ENCODE results near the gene HNRNPH1.

Gene HNRNPH1

DNA sequence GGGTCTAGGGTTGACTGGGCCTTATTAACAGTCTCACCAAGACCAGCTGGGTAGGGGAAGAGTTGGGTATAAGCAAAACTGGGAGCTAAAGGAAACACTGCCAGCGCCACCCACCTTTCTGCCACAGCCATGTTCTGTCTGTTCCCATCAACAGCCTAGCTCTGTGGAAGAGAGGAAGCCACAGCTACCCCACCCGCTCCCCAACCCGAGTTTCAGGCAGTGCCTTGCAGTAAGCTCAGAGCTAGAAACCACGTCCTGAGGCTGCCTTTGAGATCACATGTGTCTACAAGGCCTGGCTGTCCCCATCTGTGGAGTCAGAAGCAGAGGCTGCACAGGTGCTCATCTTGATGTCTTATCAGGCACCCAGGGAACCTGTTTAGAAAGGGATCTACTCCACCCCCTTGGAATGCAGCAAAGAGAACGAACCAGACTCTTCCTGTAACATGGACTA lies 15.3 kb downstream of the HNRNPH1 start:
- Histone ChIP-seq H3K36me3 (ENCODE audit: control insufficient read depth, insufficient read depth, low read length) (peaks cover 52% of the 10 kb centered on the region), H3K4me1 (ENCODE audit: control insufficient read depth, insufficient read depth, low read length) (no peaks in the 10 kb centered on the region), H3K9me3 (ENCODE audit: control insufficient read depth, insufficient read depth, low read length) (no peaks in the 10 kb centered on the region), H3K4me3 (ENCODE audit: low read depth, low read length) (no peak overlapping the region), H3K27me3 (ENCODE audit: control insufficient read depth, insufficient read depth, low read length) (no peaks in the 10 kb centered on the region), H3K9ac (ENCODE audit: low read depth, low read length) (no peak overlapping the region)

DNA sequence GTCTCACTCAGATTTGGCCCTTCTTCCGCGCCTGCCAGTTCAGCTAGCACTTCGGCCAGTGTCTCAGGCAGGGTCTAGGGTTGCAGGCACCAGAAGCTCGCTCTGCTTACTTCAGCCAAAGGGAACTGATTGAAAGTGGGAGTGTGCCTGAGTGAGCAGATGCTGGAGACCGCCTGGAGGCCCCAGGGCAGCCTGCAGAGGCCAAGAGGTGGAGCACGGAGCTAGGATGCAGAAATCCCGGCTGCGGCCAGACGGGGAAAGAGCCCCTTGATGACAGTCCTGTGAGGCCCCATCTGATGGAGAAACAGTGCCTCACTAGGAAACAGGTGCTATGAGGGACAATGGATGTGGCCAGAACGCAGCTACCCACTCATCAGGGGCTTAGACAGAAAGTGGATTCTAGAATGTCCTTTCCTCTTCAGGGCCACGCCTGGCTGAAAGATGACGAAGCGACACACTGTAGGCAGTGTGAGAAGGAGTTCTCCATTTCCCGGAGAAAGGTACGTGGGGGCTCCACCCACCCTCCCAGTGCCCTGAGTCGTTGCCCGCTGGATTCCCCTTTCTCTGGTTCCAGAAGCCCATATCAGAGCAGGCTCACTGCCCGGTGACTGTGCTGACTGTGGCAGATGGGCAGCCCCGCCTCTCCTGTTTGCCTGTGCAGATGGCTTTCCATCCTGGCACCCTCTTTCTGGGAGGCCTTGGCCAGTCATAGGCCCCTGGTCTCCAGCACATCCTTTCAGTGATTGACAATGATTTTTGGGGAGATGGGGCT lies 16.1 kb downstream of the HNRNPH1 start:
- Histone ChIP-seq H3K9ac (ENCODE audit: low read depth, low read length) (no peak overlapping the region), H3K4me1 (ENCODE audit: control insufficient read depth, insufficient read depth, low read length) (no peaks in the 10 kb centered on the region), H3K9me3 (ENCODE audit: control insufficient read depth, insufficient read depth, low read length) (no peaks in the 10 kb centered on the region), H3K4me3 (ENCODE audit: low read depth, low read length) (no peak overlapping the region), H3K36me3 (ENCODE audit: control insufficient read depth, insufficient read depth, low read length) (peaks cover 54% of the 10 kb centered on the region), H3K27me3 (ENCODE audit: control insufficient read depth, insufficient read depth, low read length) (no peaks in the 10 kb centered on the region)

DNA sequence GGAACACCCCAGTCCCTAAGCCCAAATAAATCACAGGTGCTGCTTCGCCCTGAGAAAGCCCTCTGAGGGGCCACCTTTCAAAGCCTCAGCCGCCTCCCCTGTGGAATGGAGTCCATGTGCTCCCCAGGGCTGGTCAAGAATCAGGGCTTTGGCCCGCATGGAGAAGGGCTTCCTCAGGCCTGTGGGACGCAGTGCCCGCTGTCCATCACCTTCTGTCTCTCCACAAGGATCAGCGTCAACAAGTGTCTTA lies 16.6 kb downstream of the HNRNPH1 start:
- Histone ChIP-seq H3K4me1 (ENCODE audit: control insufficient read depth, insufficient read depth, low read length) (no peaks in the 10 kb centered on the region), H3K9me3 (ENCODE audit: control insufficient read depth, insufficient read depth, low read length) (no peaks in the 10 kb centered on the region), H3K27me3 (ENCODE audit: control insufficient read depth, insufficient read depth, low read length) (no peaks in the 10 kb centered on the region), H3K9ac (ENCODE audit: low read depth, low read length) (no peak overlapping the region), H3K36me3 (ENCODE audit: control insufficient read depth, insufficient read depth, low read length) (peaks cover 58% of the 10 kb centered on the region), H3K4me3 (ENCODE audit: low read depth, low read length) (no peak overlapping the region)

DNA sequence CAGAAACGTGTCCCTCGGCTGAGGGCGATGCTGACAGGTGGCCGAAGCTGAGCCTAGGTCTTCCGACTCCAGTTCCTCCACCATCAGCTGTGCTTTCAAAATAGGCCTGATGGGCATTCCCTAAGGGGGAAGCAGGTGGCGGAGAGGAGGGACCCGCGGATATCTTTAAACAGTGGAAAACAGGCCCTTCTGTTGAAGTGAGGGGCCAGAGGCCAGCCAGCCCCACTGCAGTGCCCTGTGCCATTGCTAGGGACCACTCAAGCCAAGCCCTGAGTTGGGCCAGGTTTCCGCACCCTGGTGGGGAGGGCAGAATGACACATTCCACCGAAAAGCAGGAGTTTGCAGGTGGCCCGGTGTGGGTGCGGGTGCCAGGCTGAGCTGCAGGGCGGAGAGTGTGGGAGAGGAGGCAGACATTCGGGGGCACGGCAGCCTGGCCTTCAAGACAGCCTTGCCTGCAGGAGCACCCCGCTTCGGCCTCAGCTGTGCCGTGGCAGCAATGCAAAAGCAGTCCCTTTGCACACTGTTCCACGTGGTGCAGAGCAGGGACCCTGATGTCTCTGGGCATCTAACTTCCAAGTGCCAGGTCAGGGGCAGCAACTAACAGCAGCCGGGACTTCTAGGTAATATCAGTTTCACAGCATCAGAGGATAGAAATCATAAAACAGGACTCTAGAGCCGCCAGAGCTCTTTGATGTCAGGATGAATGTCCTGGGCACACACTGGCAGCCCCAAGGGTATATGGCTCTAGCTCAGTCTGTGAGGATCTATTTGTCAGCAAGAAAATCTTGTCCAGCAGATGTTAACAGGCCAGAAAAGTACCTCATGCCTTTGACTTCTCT lies 17.2 kb downstream of the HNRNPH1 start:
- Histone ChIP-seq H3K36me3 (ENCODE audit: control insufficient read depth, insufficient read depth, low read length) (peaks cover 57% of the 10 kb centered on the region), H3K9me3 (ENCODE audit: control insufficient read depth, insufficient read depth, low read length) (no peaks in the 10 kb centered on the region), H3K27me3 (ENCODE audit: control insufficient read depth, insufficient read depth, low read length) (no peaks in the 10 kb centered on the region), H3K4me3 (ENCODE audit: low read depth, low read length) (no peak overlapping the region), H3K4me1 (ENCODE audit: control insufficient read depth, insufficient read depth, low read length) (no peaks in the 10 kb centered on the region), H3K9ac (ENCODE audit: low read depth, low read length) (no peak overlapping the region)

DNA sequence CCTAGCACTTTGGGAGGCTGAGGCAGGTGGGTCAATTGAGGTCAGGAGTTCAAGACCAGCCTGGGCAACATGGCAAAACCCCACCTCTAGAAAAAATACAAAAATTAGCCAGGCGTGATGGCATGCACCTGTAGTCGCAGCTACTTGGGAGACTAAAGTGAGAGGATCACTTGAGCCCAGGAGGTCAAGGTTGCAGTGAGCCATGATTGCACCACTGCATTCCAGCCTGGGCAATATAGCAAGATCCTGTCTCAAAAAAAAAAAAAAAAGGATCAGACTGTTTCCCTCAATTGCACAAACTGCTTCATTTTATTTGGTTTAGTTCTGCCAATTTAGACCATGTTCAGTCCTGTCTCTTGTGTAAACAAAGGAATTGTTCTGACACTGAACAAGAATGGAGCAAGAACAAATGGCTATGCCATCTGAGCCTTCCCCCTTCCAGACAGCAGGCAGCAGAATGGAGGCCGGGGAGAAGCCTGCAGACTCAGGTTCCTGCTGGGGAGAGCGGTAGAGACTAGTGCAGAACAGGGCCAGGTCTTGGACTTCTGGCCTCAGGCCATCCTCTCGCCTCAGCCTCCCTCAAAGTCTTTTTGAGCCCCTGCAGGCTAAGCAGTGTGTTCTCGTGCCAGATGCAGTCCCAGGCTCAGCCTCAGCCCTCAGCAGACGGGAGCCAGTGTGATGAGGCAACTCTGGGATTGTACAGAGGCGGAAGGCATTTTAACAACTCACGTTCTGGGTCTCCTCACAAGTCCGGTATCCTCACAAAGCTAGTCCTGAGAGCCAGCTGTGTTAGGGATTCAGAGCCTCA lies 18.2 kb downstream of the HNRNPH1 start:
- Histone ChIP-seq H3K9ac (ENCODE audit: low read depth, low read length) (no peak overlapping the region), H3K9me3 (ENCODE audit: control insufficient read depth, insufficient read depth, low read length) (no peaks in the 10 kb centered on the region), H3K36me3 (ENCODE audit: control insufficient read depth, insufficient read depth, low read length) (peaks cover 53% of the 10 kb centered on the region), H3K4me3 (ENCODE audit: low read depth, low read length) (no peak overlapping the region), H3K4me1 (ENCODE audit: control insufficient read depth, insufficient read depth, low read length) (no peaks in the 10 kb centered on the region), H3K27me3 (ENCODE audit: control insufficient read depth, insufficient read depth, low read length) (no peaks in the 10 kb centered on the region)

DNA sequence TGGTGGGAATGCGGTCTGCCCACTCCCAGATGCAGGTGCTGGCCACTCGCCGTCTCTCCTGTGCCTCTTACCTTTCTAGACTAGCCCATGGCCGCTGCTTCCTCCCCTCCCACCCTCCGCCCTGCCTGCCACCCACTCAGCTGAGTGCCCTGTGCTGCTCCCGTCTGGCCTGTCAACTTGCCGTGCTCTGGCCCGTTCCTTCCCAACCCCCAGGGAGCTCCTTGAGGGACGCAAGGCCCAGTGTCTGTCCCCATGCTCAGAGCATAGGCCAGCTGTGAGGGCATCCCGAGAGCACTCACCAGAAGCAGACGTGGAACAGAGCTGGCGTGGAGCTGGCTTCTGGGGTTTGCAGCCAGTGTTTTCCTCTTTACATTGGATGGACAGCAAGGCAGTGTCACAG lies 20.2 kb downstream of the HNRNPH1 start:
- no peak overlapping the region for H3K4me3 ChIP-seq (ENCODE audit: low read depth, low read length)
- H3K27me3 ChIP-seq (ENCODE audit: control insufficient read depth, insufficient read depth, low read length) = no peaks in the 10 kb centered on the region
- H3K36me3 ChIP-seq (ENCODE audit: control insufficient read depth, insufficient read depth, low read length) = peaks cover 60% of the 10 kb centered on the region
- H3K9me3 ChIP-seq (ENCODE audit: control insufficient read depth, insufficient read depth, low read length) = no peaks in the 10 kb centered on the region
- H3K9ac ChIP-seq (ENCODE audit: low read depth, low read length) = no peak overlapping the region
- no peaks in the 10 kb centered on the region for H3K4me1 ChIP-seq (ENCODE audit: control insufficient read depth, insufficient read depth, low read length)

DNA sequence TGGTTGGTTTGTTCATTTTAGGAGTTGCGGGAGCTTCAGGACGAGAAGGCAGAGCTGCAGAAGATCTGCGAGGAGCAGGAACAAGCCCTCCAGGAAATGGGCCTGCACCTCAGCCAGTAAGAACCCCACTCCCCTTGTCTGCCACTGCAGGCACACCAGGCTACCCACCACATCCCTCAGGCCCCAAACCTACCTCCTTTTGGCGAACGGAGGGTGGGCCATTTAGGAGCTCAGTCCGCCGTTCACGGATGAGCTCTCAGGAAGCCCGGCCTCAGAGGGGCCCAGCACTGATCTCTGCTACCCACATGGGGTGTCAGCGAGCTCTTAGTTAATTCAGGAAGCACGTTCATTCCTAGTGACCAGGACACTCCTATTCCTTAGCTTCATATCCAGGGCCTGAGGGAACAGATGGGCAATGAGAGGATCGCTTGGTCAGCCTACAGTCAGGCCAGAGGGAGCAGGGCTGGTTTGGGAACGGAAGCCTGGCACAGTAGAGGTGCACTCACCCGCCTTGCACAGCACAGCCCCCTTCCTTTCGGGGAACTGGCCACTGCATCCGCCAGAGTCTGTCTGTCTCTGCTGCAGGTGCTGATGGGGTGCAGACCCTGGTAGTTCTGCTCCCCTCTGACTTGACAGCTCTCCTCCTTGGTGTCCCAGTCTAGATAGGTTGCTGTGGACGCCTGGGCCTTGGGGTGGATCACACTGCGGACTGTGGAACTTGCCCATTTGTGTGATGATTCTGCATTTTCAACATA lies 21.4 kb downstream of the HNRNPH1 start:
- Histone ChIP-seq H3K36me3 (ENCODE audit: control insufficient read depth, insufficient read depth, low read length) (peaks cover 57% of the 10 kb centered on the region), H3K4me1 (ENCODE audit: control insufficient read depth, insufficient read depth, low read length) (no peaks in the 10 kb centered on the region), H3K27me3 (ENCODE audit: control insufficient read depth, insufficient read depth, low read length) (no peaks in the 10 kb centered on the region), H3K9me3 (ENCODE audit: control insufficient read depth, insufficient read depth, low read length) (no peaks in the 10 kb centered on the region), H3K4me3 (ENCODE audit: low read depth, low read length) (no peak overlapping the region), H3K9ac (ENCODE audit: low read depth, low read length) (no peak overlapping the region)

DNA sequence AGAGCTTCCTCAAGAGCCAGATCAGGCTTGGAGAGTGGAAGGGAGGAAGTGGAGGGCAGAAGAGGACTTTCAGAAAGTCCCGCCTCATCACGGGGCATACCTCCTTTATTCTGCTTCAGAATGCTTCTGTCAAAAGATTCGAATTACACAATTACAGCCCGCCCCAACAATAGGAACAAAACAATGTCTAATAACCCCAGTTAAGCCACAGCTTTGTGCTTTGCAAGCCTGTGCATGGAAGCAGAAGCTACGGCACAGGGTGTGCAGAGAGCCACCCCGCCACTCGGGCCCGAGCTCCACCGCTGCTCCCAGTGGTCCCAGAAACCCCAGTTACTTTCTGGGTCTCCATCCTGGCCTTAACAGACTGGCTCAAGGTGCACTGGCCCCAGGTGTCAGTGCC lies 23.5 kb downstream of the HNRNPH1 start:
- H3K27me3 ChIP-seq (ENCODE audit: control insufficient read depth, insufficient read depth, low read length) = no peaks in the 10 kb centered on the region
- no peak overlapping the region for H3K9ac ChIP-seq (ENCODE audit: low read depth, low read length)
- peaks cover 49% of the 10 kb centered on the region for H3K36me3 ChIP-seq (ENCODE audit: control insufficient read depth, insufficient read depth, low read length)
- no peaks in the 10 kb centered on the region for H3K4me1 ChIP-seq (ENCODE audit: control insufficient read depth, insufficient read depth, low read length)
- no peaks in the 10 kb centered on the region for H3K9me3 ChIP-seq (ENCODE audit: control insufficient read depth, insufficient read depth, low read length)
- no peak overlapping the region for H3K4me3 ChIP-seq (ENCODE audit: low read depth, low read length)

DNA sequence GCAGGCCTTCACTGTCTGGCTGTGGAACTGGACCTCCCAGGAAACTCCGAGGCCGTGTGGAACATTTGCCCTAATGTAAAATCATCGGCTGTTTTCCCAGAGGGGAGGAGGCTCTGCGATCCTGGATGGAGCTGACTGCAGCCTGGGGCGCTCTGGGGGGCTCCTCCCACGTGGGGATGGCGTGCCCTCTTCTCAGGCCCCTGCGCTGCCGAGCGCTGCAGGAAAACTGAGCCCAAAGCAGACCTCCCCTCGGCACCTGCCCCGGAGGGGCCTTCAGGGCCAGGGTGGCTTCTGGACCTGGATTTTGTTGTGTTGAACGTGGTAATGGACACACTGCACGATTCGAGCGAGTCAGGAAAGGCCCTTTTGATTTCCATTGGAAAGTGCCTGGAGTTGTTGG lies 23.9 kb downstream of the HNRNPH1 start:
- Histone ChIP-seq H3K4me3 (ENCODE audit: low read depth, low read length) (no peak overlapping the region), H3K9ac (ENCODE audit: low read depth, low read length) (no peak overlapping the region), H3K9me3 (ENCODE audit: control insufficient read depth, insufficient read depth, low read length) (no peaks in the 10 kb centered on the region), H3K27me3 (ENCODE audit: control insufficient read depth, insufficient read depth, low read length) (no peaks in the 10 kb centered on the region), H3K4me1 (ENCODE audit: control insufficient read depth, insufficient read depth, low read length) (no peaks in the 10 kb centered on the region), H3K36me3 (ENCODE audit: control insufficient read depth, insufficient read depth, low read length) (peaks cover 51% of the 10 kb centered on the region)

DNA sequence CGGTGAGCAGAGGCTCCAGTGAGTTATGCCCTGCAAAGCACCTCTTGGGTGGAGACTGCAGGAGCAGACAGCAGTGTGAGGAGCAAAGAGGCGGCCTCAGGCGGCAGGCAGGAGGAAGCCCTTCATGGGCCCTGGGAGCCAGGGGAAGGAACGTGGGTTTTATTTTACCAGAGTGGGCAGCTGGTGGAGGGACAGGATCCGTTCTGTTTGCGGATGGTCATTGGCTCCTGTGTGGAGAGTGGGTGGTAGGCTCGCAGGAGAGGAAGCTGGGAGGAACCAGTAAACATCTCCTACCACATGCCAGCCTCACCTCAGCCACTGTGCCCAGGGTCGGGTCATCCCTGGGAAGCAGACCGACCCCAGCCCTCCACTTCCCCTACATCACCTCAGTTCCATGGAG lies 24.4 kb downstream of the HNRNPH1 start:
- peaks cover 51% of the 10 kb centered on the region for H3K36me3 ChIP-seq (ENCODE audit: control insufficient read depth, insufficient read depth, low read length)
- no peak overlapping the region for H3K4me3 ChIP-seq (ENCODE audit: low read depth, low read length)
- H3K4me1 ChIP-seq (ENCODE audit: control insufficient read depth, insufficient read depth, low read length) = no peaks in the 10 kb centered on the region
- no peaks in the 10 kb centered on the region for H3K9me3 ChIP-seq (ENCODE audit: control insufficient read depth, insufficient read depth, low read length)
- no peaks in the 10 kb centered on the region for H3K27me3 ChIP-seq (ENCODE audit: control insufficient read depth, insufficient read depth, low read length)
- H3K9ac ChIP-seq (ENCODE audit: low read depth, low read length) = no peak overlapping the region

DNA sequence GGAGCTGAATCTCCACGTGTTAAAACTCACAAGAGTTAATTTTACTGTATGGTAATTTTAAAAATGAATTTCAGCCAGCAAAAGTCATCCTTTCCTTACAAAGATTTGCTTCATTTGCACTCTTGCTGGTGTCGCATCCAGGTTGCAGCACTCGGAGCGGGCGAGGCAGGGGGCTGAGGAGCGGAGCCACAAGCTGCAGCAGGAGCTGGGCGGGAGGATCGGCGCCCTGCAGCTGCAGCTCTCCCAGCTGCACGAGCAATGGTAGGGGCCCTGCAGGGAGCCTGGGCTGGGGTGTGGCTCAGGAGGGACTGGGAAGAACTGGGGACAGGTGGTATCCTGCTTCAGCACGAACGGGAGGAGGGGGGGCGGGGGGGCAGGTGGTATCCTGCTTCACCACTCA lies 27.1 kb downstream of the HNRNPH1 start:
- Histone ChIP-seq H3K9me3 (ENCODE audit: control insufficient read depth, insufficient read depth, low read length) (no peaks in the 10 kb centered on the region), H3K9ac (ENCODE audit: low read depth, low read length) (no peak overlapping the region), H3K4me1 (ENCODE audit: control insufficient read depth, insufficient read depth, low read length) (no peaks in the 10 kb centered on the region), H3K4me3 (ENCODE audit: low read depth, low read length) (no peak overlapping the region), H3K36me3 (ENCODE audit: control insufficient read depth, insufficient read depth, low read length) (peaks cover 46% of the 10 kb centered on the region), H3K27me3 (ENCODE audit: control insufficient read depth, insufficient read depth, low read length) (no peaks in the 10 kb centered on the region)
